Heart right ventricle (tissue), 16 donors: Measurements from ENCODE around the gene ANKRD40CL. TPM values are rescaled to one million over a fixed set of nuclear protein-coding genes. Genes with fewer than 3 reads are reported as not detected.

Experiments
- ATAC-seq, 8 donors: fragments of 200-7000 bp; cut with Tn5 transposase; one replicate each; pipeline ENCODE4 v1.9.1; 2020; ENCODE audit warnings: mild to moderate bottlenecking in 8 of 8, moderate library complexity in 8 of 8, moderate number of reproducible peaks in 1 of 8
- DNase-seq, 2 donors: peaks; one replicate each; pipeline ENCODE4 v3.0.0-alpha.2; 2020
- H3K27ac ChIP-seq, 10 donors: fragments of 200-600 bp; sonication (generic) in 2 of 10; one replicate each; pipeline versions ENCODE4 v1.5.0 to v1.8.0; 2020 to 2022; ENCODE audit warnings: mild to moderate bottlenecking in 3 of 10
- H3K27me3 ChIP-seq, 7 donors: fragments of 200-600 bp; one replicate each; pipeline ENCODE4 v1.8.0; 2021 to 2022; ENCODE audit warnings: mild to moderate bottlenecking in 2 of 7
- H3K36me3 ChIP-seq, 9 donors: fragments of 200-600 bp; sonication (generic) in 1 of 9; one replicate each; pipeline versions ENCODE4 v1.5.0 to v1.8.0; 2020 to 2022; ENCODE audit warnings: mild to moderate bottlenecking in 2 of 9
- H3K4me1 ChIP-seq, 9 donors: fragments of 200-600 bp; sonication (generic) in 1 of 9; one replicate each; pipeline versions ENCODE4 v1.5.0 to v1.8.0; 2020 to 2022; ENCODE audit warnings: mild to moderate bottlenecking in 4 of 9
- H3K4me3 ChIP-seq, 10 donors: fragments of 200-600 bp; sonication (generic) in 2 of 10; one replicate each; pipeline versions ENCODE4 v1.5.0 to v1.8.0; 2020 to 2022; ENCODE audit warnings: mild to moderate bottlenecking in 7 of 10, moderate library complexity in 2 of 10
- H3K9me3 ChIP-seq, 11 donors: fragments of 200-600 bp in 10 of 11; sonication (generic) in 2 of 11; one replicate each; pipeline versions ENCODE4 v1.5.0 to v1.8.0; 2013 to 2022; ENCODE audit warnings: mild to moderate bottlenecking in 2 of 11, control low read depth in 1 of 11, moderate library complexity in 1 of 11
- WGBS, 2 donors: extraction: QIAGEN DNeasy Blood & Tissue Kit; methylation state at CpG; one replicate each; pipeline ENCODE4 v1.1.7; 2013; ENCODE audit warnings: inconsistent platforms in 1 of 2; 5-methylcytosine and 5-hydroxymethylcytosine counted together
- intact Hi-C, 10 donors: fragments of 100-400 bp; cut with DNase I; formaldehyde crosslinking; loops; one replicate each; pipeline versions ENCODE4 v1.11.1 to v1.14.2; 2022
- polyA plus RNA-seq, 2 donors: library from polyadenylated mRNA; stranded (reverse); fragments of 200-250 nt; gene quantifications; one replicate each; pipeline ENCODE4 v1.2.3, GENCODE V29; 2013
- total RNA-seq, 10 donors: library from RNA; stranded (reverse); fragmentation: NEBNext Ultra II Directional in 3 of 10; extraction: Animal tissue kit (Norgen Biotek cat#: 25700) in 3 of 10; gene quantifications; one replicate each; pipeline versions ENCODE4 v1.2.1 to v1.2.4, GENCODE V29; 2021 to 2023
- TF ChIP-seq, protein P1 (sequence below), 9 donors: fragments of 200-600 bp; sonication (generic) in 2 of 9; IDR thresholded peaks; one replicate each; pipeline versions ENCODE4 v1.5.0 to v1.8.0; 2021 to 2022; ENCODE audit warnings: antibody characterized with exemption in 9 of 9, mild to moderate bottlenecking in 5 of 9, moderate library complexity in 1 of 9
- donor health status: Arrhythmogenic right ventricular cardiomyopathy.
- donor health status: ischemic (EF 13 %, LVEDD 7.1; RV severe dilation, severe dysfunction).
- donor health status: healthy with polysubstance abuse.
- donor health status: DM: no; HTN: yes; CAD: no.
- donor health status: DM: no; HTN: no; CAD: no.
- donor health status: ischemic (EF 25% LVEDD 6.9; RV normal size, moderate dysfunction).
- donor health status: ischemic (EF 25% LVEDD 5.7; RV mildly dilated, moderate dysfunction).
- donor health status: healthy.
- donor health status: DM: yes; HTN: yes; CAD: no.
- donor health status: Ischemic cardiomyopathy.
- donor health status: ischemic (EF 35%, LVEDD 5.7; RV mildly dilated, moderate dysfunction).
- donor health status: nonischemic (EF 11% LVEDD 7.7; RV severe dilation, severe dysfunction).
- donor health status: DM: yes; HTN: yes; CAD: no.
- donor health status: PGD.
- donor health status: ischemic (EF 29% LVEDD 5.4; RV normal size, mild dysfunction).
- donor health status: nonischemic (EF 23%, LVEDD 6.1; RV moderate dilation, normal function).

ANKRD40CL gene
- total and polyA plus RNA-seq, 12 donors = not detected

DNA sequence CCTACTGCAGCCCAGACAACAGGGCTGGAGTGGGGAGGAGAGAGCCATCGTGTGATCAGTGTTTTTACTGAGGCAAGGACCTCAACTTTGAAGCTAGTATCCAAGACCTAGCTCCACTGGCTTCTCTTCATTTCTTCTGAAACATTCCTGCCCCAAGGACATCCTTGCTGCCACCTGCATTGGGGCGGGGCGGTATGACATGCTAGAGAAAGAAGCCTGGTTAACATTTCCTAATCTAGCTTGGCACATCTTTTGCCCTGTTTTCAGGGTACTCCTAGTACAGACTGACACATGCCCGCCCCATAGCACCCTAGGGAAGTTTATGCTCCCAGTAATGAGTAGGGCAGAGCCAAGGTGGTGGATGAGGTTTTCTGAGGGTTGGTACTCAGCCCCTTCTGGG lies 17.8 kb upstream of the ANKRD40CL start:
- Histone ChIP-seq H3K27ac (peak overlapping the region in 1 of 10 donors; percentile 22), H3K4me3 (no peak overlapping the region), H3K36me3 (no peaks in the 10 kb centered on the region), H3K27me3 (peaks cover 0 to 4% (median 0%) of the 10 kb centered on the region in 7 donors), H3K4me1 (peaks cover 0 to 25% (median 3%) of the 10 kb centered on the region in 9 donors), H3K9me3 (no peaks in the 10 kb centered on the region)
- DNase-seq = no peak
- no peak for ATAC-seq
- intact Hi-C loops = loop anchor here in 7 of 10 donors (1.0 to 10.0 kb wide), 6 partner anchors 54 to 172 kb away; no protein-coding TSS in a partner anchor
- 57 to 87% methylated on average over 4 of the region's 4 CpGs for WGBS, 2 donors
- TF ChIP-seq, protein P1, sequence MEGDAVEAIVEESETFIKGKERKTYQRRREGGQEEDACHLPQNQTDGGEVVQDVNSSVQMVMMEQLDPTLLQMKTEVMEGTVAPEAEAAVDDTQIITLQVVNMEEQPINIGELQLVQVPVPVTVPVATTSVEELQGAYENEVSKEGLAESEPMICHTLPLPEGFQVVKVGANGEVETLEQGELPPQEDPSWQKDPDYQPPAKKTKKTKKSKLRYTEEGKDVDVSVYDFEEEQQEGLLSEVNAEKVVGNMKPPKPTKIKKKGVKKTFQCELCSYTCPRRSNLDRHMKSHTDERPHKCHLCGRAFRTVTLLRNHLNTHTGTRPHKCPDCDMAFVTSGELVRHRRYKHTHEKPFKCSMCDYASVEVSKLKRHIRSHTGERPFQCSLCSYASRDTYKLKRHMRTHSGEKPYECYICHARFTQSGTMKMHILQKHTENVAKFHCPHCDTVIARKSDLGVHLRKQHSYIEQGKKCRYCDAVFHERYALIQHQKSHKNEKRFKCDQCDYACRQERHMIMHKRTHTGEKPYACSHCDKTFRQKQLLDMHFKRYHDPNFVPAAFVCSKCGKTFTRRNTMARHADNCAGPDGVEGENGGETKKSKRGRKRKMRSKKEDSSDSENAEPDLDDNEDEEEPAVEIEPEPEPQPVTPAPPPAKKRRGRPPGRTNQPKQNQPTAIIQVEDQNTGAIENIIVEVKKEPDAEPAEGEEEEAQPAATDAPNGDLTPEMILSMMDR (IDR thresholded peaks at IDR 0.05) = no peak

DNA sequence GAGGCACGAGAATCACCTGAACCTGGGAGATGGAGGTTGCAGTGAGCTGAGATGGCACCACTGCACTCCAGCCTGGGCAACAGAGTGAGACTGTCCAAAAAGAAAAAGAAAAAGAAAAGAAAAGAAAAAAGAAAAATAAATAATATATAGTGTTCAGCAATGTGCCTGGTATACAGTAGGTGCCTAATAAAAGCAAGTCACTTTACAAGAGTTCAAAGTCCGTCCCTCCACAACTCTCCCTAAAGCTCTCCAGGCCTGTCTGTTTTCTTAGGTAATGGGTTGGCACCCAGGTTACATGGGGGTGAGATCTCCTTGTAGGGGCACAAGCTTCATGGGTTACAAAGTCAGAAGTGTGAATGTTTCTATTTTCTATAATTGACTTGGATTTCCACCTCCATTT lies 16.6 kb upstream of the ANKRD40CL start:
- Histone ChIP-seq H3K27ac (no peak overlapping the region), H3K27me3 (peaks cover 0 to 4% (median 0%) of the 10 kb centered on the region in 7 donors), H3K9me3 (no peaks in the 10 kb centered on the region), H3K4me1 (peaks cover 0 to 25% (median 3%) of the 10 kb centered on the region in 9 donors), H3K36me3 (no peaks in the 10 kb centered on the region), H3K4me3 (no peak overlapping the region)
- DNase-seq (no peak), ATAC-seq (no peak)
- TF ChIP-seq, protein P1 (IDR thresholded peaks at IDR 0.05) = no peak
- WGBS, 2 donors = 93 to 97% methylated on average over 2 of the region's 2 CpGs
- intact Hi-C loops = loop anchor here in 9 of 10 donors (1.0 to 10.0 kb wide), 9 partner anchors 57 to 237 kb away; partner anchors contain the start of gene SPATA20 (in 1 of the 9)

DNA sequence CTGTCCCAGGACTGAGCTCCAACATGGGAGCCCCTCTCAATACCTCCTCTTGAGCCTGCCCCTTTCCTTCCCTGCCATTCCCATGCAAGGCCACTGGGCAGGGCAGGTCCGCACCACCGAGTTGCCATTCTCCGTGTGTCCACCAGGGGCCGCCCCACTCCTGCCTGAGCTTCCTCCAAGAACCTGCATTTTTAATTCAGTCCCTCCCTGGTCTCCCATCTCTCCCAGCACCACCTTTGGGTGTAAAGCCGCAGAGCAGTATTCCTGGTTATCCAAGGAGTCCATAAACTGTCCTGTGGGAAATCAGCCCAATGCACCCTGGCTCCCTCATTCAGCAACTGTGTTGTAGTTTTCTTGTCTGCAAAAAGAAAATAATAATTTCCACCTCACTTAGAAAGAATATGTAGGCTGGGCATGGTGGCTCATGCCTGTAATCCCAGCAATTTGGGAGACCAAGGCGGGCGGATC lies 15.9 kb upstream of the ANKRD40CL start:
- DNase-seq (peak; percentile 86), ATAC-seq (peak; percentile 82 to 91 (median 84))
- no peak overlapping the region for H3K27ac ChIP-seq
- no peak overlapping the region for H3K4me3 ChIP-seq
- H3K27me3 ChIP-seq = peaks cover 0 to 4% (median 0%) of the 10 kb centered on the region in 7 donors
- intact Hi-C loops = loop anchor here in 9 of 10 donors (1.0 to 10.0 kb wide), 8 partner anchors 58 to 236 kb away; partner anchors contain the start of gene SPATA20 (in 1 of the 9)
- H3K4me1 ChIP-seq = peaks cover 0 to 25% (median 3%) of the 10 kb centered on the region in 9 donors
- TF ChIP-seq, protein P1 (IDR thresholded peaks at IDR 0.05) = peak; percentile 94 to 98 (median 96)
- no peaks in the 10 kb centered on the region for H3K9me3 ChIP-seq
- no peaks in the 10 kb centered on the region for H3K36me3 ChIP-seq
- WGBS, 2 donors = 19 to 26% methylated on average over 7 of the region's 7 CpGs

- Histone ChIP-seq H3K4me3 (peak overlapping the region in 9 of 10 donors; percentile 5 to 44 (median 33)), H3K36me3 (no peaks in the 10 kb centered on the region), H3K9me3 (no peaks in the 10 kb centered on the region), H3K4me1 (peaks cover 0 to 22% (median 3%) of the 10 kb centered on the region in 9 donors), H3K27me3 (peaks cover 0 to 4% (median 0%) of the 10 kb centered on the region in 7 donors), H3K27ac (peak overlapping the region in 1 of 10 donors; percentile 36)
- ATAC-seq (peak in 3 of 8 donors; percentile 19 to 53 (median 25)), DNase-seq (peak in 1 of 2 donors; percentile 25)
- intact Hi-C loops = loop anchor here in 6 of 10 donors (5.0 to 10.0 kb wide), 4 partner anchors 171 to 234 kb away; partner anchors contain the start of gene SPATA20 (in 1 of the 6)
- TF ChIP-seq, protein P1 (IDR thresholded peaks at IDR 0.05) = no peak
- 38 to 43% methylated on average over 38 of the region's 38 CpGs for WGBS, 2 donors
These were observed 13.8 kb upstream of the ANKRD40CL start for GRCh38 chr17:50781167-50781566.
